ENCODE results near the gene TTLL13.
A peak's percentile ranks its signal among the peaks of the same experiment; 100 is the strongest.

TTLL13 gene

GRCh38 chr15:90249203-90249863 lies at the start of gene TTLL13:
Gene TTLL13 (plus strand): TSS chr15:90249556. CDS start chr15:90250631, 1,075 bp downstream.
- DNase-seq (ENCODE audit: low spot score): peak; percentile 87

DNA sequence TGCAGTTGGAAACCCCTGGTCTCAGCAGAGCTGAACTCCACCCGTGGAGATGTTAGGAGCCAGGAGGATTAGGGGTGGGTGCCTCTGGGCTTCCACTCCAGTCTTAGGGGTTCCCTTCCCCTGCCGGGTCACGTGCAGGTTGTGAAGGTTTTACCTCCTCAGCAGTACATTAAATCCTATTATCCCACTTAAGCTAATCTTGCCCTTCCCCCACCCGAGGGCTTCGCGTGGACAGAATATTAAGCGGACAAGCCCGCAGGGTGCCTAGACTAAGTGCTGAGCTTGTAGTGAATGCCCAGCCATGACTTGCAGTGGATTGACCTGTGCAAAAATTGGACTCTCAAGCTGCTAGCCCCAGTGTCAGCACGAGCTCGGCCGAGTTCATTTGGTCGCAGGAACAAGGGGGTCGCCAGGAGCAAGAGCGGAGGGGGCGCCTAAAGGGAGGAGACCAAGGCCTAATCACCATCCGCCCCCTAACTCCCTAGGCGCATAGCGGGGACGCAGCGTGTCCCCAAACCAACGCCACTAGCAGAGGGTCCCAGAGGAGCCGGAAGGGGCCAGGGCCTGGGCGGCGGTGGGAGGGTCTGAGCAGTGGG lies 48.7 kb upstream of the TTLL13 start:
- DNase-seq (ENCODE audit: low spot score): no peak

- DNase-seq (ENCODE audit: low spot score): peak; percentile 82
Observed at GRCh38 chr15:90201130-90201943, 48.0 kb upstream of the TTLL13 start, which contains the start of gene SEMA4B. Gene SEMA4B (plus strand): TSS chr15:90201330. CDS start chr15:90201579, 249 bp downstream.

DNA sequence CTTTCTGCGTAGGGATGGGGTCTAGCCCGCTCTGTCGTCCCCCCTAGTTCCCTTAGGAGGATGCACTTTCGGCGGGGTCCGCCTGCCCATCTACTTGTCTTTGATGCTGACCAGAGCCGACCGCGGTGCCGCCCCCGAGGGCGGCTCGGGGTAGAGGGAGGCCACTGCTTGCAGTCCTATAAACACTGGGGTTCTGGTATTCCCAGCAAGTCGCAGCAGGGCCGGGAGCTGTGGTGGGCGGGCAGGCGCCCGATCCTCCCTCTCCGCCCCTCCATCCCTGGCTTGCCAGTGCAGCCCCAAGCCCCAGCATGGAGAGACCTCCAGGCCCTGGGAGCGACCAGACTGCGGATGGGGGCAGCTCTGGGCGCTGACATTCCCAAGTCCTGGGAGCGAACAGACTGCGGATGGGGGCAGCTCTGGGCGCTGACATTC lies 47.4 kb upstream of the TTLL13 start:
- DNase-seq (ENCODE audit: low spot score): peak; percentile 66

DNA sequence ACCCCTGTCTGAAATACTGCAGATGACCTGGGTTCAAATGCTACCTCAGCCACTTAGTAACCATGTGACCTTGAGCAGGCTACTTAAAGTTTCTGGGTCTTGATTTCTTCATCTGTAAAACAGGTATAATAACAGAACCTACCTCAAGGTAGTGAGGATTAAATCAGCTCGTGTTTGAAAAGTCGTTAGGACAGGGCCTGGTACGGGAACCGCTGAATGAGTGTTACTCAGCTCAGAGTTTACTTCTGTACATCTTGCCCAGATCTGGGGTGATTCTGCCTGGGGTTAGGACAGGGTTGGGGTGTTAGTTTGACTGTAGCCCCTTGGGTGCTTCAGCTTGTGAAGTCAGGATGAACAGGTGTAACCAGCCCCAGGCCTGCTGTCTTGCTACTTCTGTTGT lies 46.4 kb upstream of the TTLL13 start:
- no peak for DNase-seq (ENCODE audit: low spot score)

DNA sequence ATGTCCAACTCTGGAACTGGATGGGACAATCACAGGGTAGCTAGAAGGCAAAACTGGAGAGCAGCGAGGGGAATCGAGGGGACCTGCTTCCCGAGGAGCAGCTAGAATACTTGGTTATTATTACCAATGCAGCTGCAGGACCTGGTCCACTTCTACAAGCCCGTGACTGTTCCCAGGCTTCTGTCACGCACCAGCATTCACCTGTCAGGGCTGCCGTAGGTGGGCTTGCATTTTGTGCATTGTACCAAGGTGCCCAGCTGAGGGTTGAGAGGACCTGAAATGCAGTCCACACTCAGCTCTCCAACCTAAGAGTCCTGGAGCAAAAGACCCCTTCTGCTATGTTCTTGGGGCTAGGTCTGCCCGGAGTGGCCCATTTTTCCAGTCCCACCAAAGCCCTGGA lies 45.9 kb upstream of the TTLL13 start:
- no peak for DNase-seq (ENCODE audit: low spot score)

DNA sequence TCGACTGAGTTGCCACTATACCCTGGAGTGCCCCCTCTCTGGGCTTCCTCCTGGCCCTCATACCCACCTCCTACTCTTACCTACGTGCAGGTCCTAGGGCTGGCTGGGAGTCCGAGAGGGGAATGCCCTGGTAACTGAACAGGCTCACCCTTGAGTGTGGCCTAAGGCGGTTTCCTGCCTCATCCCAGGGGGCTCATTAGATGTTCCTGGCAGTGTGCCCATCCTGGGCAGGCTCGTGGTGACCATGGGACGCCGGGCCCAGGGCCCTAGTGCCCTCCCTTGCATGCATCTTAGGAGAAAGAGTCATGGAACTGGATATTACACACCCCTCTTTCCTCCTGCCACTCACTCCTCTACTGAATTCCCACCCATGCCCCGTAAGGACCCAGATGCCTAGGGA lies 45.4 kb upstream of the TTLL13 start:
- DNase-seq (ENCODE audit: low spot score): no peak

GRCh38 chr15:90205050-90205848 lies 44.1 kb upstream of the TTLL13 start:
- no peak for DNase-seq (ENCODE audit: low spot score)

DNA sequence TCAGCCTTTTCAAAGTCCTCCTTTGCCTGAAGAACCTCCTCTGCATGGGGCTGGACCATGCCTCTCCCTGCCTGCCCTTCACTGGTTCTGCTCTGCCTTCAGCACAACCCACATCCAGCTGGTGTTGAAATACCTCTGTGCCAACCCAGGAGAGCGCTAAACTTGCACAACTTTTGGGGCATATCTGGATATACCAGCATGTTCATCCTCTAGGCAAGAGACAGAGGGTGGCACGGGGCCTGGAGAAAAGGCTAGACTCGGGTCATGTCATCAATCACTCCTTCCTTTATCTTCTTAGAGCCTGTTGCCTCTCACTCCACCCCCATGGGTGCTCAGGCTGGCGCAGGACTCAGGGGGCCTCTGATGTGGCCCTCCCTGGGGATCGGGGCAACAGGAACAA lies 43.5 kb upstream of the TTLL13 start:
- no peak for DNase-seq (ENCODE audit: low spot score)

GRCh38 chr15:90207252-90207651 lies 42.1 kb upstream of the TTLL13 start:
- DNase-seq (ENCODE audit: low spot score): no peak

DNA sequence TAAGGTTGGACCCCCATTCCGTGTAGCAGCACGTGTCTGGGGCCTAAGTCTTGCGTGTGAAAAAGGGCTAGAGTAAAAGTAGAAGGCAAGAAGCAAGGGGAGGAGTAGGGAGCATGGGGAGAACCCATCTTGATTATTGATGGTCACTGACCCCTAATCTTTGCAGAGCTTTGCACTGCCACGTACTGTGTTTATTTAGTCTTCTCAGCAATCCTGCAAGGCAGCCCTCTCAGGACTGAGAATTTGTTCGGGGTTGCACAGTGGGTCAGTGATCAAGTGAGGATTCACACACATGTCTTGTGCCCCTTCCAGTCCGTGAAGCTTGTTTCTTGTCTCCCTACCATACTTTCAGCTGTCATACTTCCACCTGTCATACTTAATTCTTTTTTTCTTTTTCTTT lies 41.0 kb upstream of the TTLL13 start:
- no peak for DNase-seq (ENCODE audit: low spot score)

- no peak for DNase-seq (ENCODE audit: low spot score)
Observed at GRCh38 chr15:90209591-90209990, 39.8 kb upstream of the TTLL13 start.

DNA sequence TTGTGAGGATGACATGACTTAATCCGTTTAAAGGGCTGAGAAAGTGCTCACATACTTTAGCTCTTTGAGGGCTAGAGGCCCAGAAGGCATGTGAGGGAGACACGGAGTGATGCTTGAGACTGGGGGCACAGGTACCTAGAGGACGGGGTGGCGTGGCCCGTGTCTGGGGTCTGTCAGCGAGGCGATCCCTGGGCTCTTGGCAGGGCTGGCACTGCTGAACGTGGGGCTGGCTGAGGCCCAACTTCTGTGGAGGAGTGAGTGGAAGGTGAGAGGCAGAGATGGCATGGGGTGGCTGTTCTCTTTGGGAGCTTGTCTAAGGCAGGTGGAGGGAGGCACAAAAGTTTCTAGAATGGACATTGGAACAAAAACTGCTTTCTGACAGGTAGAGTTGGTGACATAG lies 38.8 kb upstream of the TTLL13 start:
- no peak for DNase-seq (ENCODE audit: low spot score)

DNA sequence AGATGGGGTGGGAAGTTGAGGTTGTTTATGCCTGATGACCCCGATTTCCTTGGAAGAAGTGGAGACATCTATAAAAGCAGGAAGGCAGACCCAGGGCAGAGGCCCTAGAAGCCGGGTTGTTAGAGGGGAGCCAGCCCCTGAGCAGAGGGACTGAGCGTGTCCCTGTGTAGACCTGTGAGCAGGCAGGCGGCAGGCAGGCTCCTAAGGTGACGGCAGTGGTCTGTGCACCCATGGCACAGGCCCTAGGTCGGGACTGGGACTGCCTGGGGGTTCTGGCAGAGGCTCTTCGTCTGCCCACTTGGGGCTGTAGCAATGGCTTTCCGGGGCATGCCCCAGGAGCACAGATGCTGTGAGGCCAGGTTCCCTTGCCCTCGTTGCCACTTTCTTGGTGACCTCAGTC lies 38.3 kb upstream of the TTLL13 start:
- DNase-seq (ENCODE audit: low spot score): no peak

DNA sequence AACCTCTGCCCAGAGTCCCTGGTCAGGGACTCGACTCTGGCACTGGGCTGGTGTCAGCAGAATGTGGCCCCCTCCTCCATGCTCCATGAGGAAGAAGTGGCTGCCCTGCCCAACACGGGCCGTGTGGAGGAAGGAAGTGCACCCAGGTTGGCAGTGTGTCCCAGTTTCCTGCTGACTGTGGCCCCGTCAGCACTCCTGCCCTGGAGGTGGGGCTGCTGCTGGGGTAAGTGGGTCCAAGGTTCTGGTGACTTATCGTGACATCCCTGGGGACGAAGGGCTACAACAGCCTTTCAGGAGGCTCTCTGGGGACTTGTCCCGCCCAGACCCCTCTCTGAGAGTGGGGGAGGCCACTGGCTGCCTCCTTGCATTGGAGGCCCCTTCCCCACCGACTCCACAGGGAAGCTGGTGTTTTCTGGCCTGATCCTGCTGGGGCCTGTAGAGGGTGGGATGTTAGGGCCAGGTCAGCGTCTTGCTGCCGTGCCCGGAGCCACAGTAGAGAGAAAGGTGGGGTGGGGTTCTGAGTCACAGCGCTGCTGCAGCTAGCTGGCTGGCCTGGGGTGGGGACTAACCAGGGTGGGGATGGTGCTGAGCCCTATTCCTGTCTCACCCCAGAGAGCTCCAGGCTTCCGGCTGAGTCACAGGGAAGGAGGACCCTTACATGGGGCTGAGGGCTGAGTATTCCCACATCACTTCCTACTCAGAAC lies 37.8 kb upstream of the TTLL13 start:
- DNase-seq (ENCODE audit: low spot score): peak; percentile 90

DNA sequence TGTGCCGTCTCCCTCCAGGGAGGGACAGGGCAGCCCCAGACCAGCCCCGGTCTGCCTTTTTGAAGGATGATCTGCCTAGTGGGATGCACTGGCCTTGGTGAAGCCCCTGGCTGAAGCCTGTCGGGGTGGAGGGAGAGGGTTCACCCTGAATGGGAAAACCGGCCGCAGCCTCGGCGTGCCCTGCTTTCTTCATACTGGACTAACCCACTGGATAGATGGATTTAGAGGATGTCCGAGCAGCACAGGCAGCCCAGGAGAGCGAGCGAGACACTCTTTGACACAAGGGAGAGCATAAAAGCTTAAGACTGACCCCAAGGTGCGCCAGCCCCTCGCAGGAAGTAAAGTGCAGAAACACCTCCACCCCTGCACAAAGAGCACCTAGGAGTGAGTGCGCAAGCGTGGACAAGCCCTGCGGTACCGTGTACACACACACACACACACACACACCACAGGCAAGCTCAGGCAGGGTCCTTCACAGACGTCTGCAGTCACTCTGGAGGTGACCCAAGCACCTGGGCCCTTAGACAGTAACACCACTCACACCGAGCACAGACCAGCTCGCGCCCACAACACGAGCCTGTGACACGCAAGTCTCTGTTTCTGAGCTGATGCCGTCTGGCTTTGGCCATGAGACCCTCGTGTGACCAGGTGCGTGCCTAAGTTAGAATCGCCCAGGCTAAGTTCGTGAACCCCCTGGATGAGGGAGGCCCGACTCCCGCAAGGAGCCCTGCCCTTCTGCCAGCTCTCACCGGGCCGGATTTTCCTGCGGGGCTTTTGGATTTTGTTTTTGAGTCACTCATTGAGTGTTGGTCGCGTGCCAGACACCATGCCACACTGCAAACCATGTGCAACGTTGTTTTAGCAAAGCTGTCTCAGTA lies 36.9 kb upstream of the TTLL13 start:
- no peak for DNase-seq (ENCODE audit: low spot score)

- DNase-seq (ENCODE audit: low spot score): no peak
Observed at GRCh38 chr15:90213122-90213817, 36.1 kb upstream of the TTLL13 start.

GRCh38 chr15:90213818-90214204 lies 35.5 kb upstream of the TTLL13 start:
- no peak for DNase-seq (ENCODE audit: low spot score)

DNA sequence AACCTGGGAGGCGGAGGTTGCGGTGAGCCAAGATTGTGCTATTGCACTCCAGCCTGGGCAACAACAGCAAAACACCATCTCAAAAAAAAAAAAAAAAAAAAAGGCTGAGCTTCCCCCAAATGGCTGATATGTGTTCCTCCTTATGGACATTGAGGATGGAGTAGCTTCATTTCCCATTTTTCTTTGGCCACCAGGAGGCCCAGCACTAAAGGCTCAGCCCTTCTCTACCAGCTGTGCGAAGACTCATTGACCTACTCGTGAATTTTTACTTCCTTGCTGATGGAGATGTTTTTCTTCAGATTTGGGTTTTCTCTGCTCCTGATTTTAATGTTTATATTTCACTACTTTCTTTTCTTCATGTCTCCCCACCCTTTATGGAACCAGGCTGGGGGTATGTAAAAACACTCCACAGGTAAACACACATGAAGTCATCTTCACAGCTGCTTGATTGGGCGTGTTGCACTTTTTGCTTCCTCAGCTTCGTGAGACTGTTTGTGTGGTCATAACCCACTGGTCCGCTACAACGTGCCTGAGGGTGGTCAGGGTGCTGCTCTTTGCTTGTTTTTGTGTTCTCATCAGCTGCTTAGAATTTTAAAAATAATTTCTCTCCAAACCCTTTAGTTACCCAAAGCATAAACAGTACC lies 34.7 kb upstream of the TTLL13 start:
- peak; percentile 55 for DNase-seq (ENCODE audit: low spot score)

Measured in hepatic stellate cell (primary cell).